Mucosa of rectum (tissue), 2 donors: ENCODE results near the gene SPATA13.
A peak's percentile ranks its signal among the peaks of the same experiment; 100 is the strongest.

ENCODE experiments used
- H3K27ac ChIP-seq, 2 donors: one replicate each; pipeline ENCODE4 v1.7.0; 2013; ENCODE audit warnings: inconsistent platforms in 2 of 2, low read depth in 2 of 2, low read length in 2 of 2
- H3K27me3 ChIP-seq, 2 donors: one replicate each; pipeline ENCODE4 v1.7.0; 2013; ENCODE audit warnings: low read length in 2 of 2; ENCODE audit not compliant: control insufficient read depth in 2 of 2, insufficient read depth in 2 of 2
- H3K36me3 ChIP-seq, 2 donors: one replicate each; pipeline ENCODE4 v1.7.0; 2013; ENCODE audit warnings: low read length in 2 of 2; ENCODE audit not compliant: control insufficient read depth in 2 of 2, insufficient read depth in 2 of 2
- H3K4me1 ChIP-seq, 2 donors: one replicate each; pipeline ENCODE4 v1.7.0; 2013; ENCODE audit warnings: low read length in 2 of 2, mild to moderate bottlenecking in 1 of 2; ENCODE audit not compliant: control insufficient read depth in 2 of 2, insufficient read depth in 2 of 2
- H3K4me3 ChIP-seq, 2 donors: one replicate each; pipeline ENCODE4 v1.7.0; 2013; ENCODE audit warnings: low read length in 2 of 2
- H3K9ac ChIP-seq, 2 donors: one replicate each; pipeline ENCODE4 v1.7.0; 2013; ENCODE audit warnings: low read length in 2 of 2, low read depth in 1 of 2, mild to moderate bottlenecking in 1 of 2
- H3K9me3 ChIP-seq, 2 donors: one replicate each; pipeline ENCODE4 v1.7.0; 2013; ENCODE audit warnings: low read length in 2 of 2; ENCODE audit not compliant: control insufficient read depth in 2 of 2
- donor health status: healthy.
- donor health status: Normal muscosa, but diverticular disease.

The SPATA13 gene

DNA sequence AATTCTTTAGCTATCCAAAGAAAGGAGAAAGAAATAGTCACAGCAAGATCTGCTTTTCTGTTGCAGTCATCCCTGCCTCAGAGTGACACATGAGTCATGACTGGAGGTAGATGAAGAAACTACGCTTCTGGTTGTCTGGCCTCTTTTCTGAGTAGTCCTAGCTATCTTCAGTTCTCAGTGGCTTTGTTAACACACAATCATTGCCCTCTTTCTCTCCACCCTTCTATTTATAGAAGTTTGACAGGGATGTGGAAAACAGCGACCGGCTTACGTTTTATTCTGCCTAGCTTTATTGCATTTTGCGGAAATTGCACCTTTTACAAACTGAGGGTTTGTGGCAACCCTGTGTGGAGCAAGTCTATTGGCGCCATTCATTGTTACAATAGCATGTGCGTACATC lies 26.7 kb downstream of the SPATA13 start:
- peaks cover 32 to 36% of the 10 kb centered on the region in 2 donors for H3K4me1 ChIP-seq
- H3K4me3 ChIP-seq, result no peak overlapping the region
- peak overlapping the region; percentile 39 to 56 for H3K27ac ChIP-seq
- no peak overlapping the region for H3K9ac ChIP-seq
- H3K36me3 ChIP-seq, result no peaks in the 10 kb centered on the region
- H3K27me3 ChIP-seq, result no peaks in the 10 kb centered on the region
- H3K9me3 ChIP-seq, result no peaks in the 10 kb centered on the region

DNA sequence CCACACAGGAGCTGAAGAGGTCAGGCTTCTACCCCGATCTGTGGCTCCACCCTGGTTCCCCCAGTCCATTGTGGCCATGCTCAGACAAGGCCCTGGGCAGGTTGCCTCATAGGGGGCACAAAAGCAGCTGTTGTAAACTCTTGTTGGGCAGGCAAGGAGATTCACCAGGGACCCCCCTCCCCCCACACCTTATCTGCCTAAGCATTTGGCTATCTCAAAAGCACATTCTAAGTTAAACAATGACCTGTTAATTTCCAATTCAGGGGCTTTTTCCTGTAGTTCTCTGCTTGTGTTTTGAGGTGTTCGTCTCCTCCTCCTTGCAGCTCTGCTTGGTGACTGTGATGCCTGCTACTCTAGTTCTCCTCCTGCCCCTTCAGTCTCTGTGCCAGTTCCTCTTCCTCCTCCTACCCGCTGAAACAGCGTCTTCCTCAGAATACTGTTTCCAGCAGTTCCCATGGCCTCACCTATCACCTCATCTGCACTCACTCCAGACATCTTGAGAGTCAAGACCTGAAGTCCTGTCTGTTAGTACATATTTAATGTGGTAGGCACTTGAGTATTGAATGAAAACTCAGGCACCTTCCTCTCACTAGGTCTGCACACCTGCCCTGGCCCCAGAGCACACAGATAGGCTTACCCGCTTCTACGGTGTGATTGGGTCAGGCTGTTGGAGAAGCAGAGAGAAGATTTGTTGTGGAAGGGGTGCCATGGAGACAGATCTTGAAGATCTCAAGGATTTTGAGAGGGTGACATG lies 31.7 kb downstream of the SPATA13 start:
- no peak overlapping the region for H3K27ac ChIP-seq

DNA sequence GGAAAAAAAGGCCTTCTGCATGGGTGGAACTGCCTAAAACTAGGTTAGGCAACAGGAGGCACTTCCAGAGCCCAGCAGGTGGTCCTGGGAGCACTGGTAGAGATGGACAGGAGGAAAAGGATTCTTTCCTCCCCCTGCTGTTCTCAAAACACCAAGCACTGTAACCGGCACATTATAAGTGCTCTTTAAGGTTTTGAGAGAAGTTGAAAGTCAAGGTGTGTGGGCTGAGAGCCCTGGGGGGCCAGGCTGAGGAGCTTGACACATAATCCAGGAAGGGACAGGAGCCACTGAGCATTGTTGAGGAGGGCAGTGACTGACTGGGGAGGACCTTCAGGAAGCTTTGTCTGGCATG lies 32.3 kb downstream of the SPATA13 start:
- H3K27me3 ChIP-seq, result no peaks in the 10 kb centered on the region
- no peaks in the 10 kb centered on the region for H3K36me3 ChIP-seq
- H3K4me3 ChIP-seq, result no peak overlapping the region
- no peaks in the 10 kb centered on the region for H3K9me3 ChIP-seq
- H3K27ac ChIP-seq, result no peak overlapping the region
- peaks cover 0 to 3% of the 10 kb centered on the region in 2 donors for H3K4me1 ChIP-seq
- no peak overlapping the region for H3K9ac ChIP-seq

More for the DNA sequence above, 31.7 kb downstream of the SPATA13 start:
- Histone ChIP-seq H3K4me3 (no peak overlapping the region), H3K36me3 (no peaks in the 10 kb centered on the region), H3K4me1 (peaks cover 2 to 4% of the 10 kb centered on the region in 2 donors), H3K27me3 (no peaks in the 10 kb centered on the region), H3K9ac (no peak overlapping the region), H3K9me3 (no peaks in the 10 kb centered on the region)

DNA sequence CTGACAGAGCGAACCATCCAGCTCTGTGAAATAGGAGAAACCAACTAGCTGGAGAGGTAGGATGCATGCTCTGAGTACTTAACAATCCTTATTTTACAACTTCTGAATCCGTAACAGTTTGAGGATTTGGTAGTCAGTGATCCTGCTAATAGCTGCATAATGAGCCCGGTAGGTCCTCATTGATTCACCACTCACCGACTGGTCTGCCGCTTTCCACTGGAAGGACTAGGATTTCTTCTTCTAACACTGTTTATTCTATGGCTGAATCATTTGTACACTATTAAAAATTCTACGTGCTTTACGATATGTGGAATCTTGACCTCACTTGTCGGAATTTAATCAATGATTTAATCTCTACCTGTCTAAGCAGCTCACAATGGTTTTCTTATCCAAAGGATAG lies 33.9 kb downstream of the SPATA13 start:
- no peaks in the 10 kb centered on the region for H3K9me3 ChIP-seq
- H3K9ac ChIP-seq, result no peak overlapping the region
- peaks cover 0 to 3% of the 10 kb centered on the region in 2 donors for H3K4me1 ChIP-seq
- no peaks in the 10 kb centered on the region for H3K36me3 ChIP-seq
- H3K27ac ChIP-seq, result no peak overlapping the region
- H3K4me3 ChIP-seq, result no peak overlapping the region
- no peaks in the 10 kb centered on the region for H3K27me3 ChIP-seq

DNA sequence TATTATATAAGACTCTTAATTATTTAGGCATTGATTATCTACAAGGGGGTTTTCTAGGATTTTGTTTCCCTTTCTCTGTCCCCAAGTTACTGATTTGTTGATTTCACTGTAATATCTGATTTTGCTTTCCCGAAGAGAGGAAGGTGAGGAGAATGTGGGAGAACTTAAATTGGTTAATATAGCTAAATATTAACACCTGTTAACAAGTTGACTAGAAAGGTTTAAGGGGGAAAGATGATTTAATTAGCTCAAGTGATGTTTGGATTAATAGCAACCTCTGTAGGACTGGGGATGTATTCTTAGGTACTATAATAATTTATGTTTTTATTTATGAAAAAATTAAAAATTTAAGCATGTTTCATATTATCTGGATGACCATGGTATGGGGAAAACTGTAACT lies 35.1 kb downstream of the SPATA13 start:
- H3K27ac ChIP-seq, result no peak overlapping the region
- H3K4me1 ChIP-seq, result peaks cover 0 to 3% of the 10 kb centered on the region in 2 donors
- no peaks in the 10 kb centered on the region for H3K36me3 ChIP-seq
- no peaks in the 10 kb centered on the region for H3K27me3 ChIP-seq
- no peak overlapping the region for H3K9ac ChIP-seq
- H3K4me3 ChIP-seq, result no peak overlapping the region
- no peaks in the 10 kb centered on the region for H3K9me3 ChIP-seq

DNA sequence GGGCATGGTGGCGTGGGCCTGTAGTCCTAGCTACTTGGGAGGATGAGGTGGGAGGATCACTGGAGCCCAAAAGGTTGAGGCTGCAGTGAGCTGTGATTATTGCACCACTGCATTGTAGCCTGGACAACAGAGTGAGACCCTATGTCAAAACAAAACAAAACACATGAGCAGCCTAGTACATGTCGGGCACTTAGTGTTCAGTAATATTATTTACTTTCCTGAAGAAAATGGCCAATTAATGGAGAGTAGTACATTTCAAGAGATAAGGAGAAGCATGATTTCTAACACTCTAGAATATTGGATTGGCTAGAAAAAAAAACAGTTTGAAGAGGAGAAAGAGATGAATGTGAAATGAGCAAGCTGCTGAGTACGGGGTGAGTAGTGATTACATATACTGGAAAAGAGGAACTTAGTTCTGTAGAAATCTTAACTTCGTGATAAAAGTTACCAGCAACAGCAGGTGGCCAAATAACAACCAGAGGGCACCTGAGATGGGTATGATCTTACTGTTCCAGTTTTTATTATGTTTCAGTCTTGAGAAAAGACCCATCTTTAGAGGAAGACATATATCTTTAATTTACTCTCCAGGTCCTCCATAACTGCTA lies 36.2 kb downstream of the SPATA13 start:
- Histone ChIP-seq H3K9ac (no peak overlapping the region), H3K4me3 (no peak overlapping the region), H3K36me3 (no peaks in the 10 kb centered on the region), H3K27me3 (no peaks in the 10 kb centered on the region), H3K9me3 (no peaks in the 10 kb centered on the region), H3K27ac (no peak overlapping the region), H3K4me1 (peaks cover 0 to 3% of the 10 kb centered on the region in 2 donors)

DNA sequence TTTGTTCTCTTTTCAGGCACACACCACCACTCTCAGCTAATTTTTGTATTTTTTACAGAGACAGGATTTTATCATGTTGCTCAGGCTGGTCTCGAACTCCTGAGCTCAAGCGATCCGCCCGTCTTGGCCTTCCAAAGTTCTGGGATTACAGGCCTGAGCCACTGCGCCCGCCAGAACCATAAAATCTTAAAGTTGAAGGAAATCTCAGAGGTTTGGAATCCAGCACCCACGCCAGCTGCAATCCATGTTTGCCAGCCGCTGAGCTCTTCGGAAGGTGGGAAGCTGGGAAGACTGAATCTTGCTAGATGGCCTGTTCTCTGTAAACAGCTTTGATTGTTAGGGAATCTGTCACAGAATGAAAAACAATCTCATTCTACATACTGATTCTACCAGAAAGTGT lies 38.5 kb downstream of the SPATA13 start:
- peak overlapping the region in 1 of 2 donors; percentile 18 for H3K27ac ChIP-seq

DNA sequence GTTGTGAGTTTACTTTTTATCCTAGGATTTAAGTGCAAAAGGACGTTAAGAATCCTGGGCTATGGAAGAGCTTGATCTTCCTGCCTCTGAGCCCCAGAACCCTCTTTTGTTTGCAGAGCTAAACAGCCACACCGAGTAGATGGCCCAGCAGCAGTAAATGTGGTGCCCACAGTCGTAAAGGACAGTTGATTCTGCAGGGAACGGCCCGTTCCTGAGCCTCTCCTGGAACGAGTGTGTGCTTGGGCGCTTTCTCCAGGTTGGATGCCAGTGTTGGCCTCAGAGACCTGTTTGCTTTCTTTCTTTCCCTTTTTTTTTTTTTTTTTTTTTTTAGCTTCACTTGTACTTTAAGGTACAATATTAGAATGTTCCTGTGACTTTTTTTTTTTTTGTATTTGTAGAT lies 41.7 kb downstream of the SPATA13 start:
- Histone ChIP-seq H3K9me3 (no peaks in the 10 kb centered on the region), H3K27me3 (no peaks in the 10 kb centered on the region), H3K4me3 (no peak overlapping the region), H3K9ac (no peak overlapping the region), H3K4me1 (no peaks in the 10 kb centered on the region), H3K36me3 (no peaks in the 10 kb centered on the region), H3K27ac (no peak overlapping the region)

More for the DNA sequence above, 38.5 kb downstream of the SPATA13 start:
- no peaks in the 10 kb centered on the region for H3K27me3 ChIP-seq
- no peaks in the 10 kb centered on the region for H3K9me3 ChIP-seq
- peaks cover 0 to 3% of the 10 kb centered on the region in 2 donors for H3K4me1 ChIP-seq
- H3K4me3 ChIP-seq, result no peak overlapping the region
- no peak overlapping the region for H3K9ac ChIP-seq
- H3K36me3 ChIP-seq, result no peaks in the 10 kb centered on the region

DNA sequence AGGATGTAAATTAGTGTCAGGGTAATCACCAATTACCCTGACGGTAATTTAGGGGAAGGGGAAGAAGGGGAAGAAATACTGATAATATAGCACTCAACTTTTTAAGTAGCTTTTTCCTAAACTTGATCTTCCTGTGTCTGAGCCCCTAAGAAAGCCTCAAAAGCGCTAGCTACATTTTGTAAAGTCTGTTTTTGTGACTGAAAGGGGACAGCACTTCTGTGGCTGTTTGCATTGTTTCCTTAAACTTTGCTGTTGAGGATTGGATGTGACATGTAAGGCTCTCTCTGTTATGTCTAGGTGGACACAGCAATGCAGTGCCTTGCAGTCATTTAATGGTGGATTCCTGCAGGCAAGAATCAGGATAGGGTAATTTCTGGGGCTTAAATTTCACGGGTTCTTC lies 42.8 kb downstream of the SPATA13 start:
- no peaks in the 10 kb centered on the region for H3K36me3 ChIP-seq

DNA sequence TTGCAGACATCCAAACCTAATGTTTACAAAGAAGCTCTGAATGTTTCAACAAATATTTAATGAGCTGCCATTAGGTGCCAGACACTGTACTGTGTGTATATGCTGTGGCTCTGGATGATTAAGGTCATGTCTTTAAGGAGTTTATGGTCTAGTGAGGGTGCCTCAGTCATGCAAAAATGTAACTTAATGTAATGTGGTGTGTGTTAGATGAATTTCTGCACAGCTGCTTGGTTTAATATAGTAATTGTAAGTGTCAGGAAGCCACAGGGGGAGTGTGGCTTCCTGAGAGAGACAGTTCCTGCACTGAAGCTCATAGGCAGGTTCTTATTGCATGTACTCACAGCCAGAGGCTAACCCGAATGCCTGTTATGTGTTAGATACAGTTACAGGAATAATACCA lies 43.3 kb downstream of the SPATA13 start:
- Histone ChIP-seq H3K27me3 (no peaks in the 10 kb centered on the region), H3K4me3 (no peak overlapping the region), H3K9ac (no peak overlapping the region), H3K36me3 (no peaks in the 10 kb centered on the region), H3K27ac (no peak overlapping the region), H3K4me1 (peaks cover 0 to 2% of the 10 kb centered on the region in 2 donors), H3K9me3 (no peaks in the 10 kb centered on the region)

More for the DNA sequence above, 42.8 kb downstream of the SPATA13 start:
- no peak overlapping the region for H3K4me3 ChIP-seq
- no peaks in the 10 kb centered on the region for H3K27me3 ChIP-seq
- no peaks in the 10 kb centered on the region for H3K9me3 ChIP-seq
- H3K4me1 ChIP-seq, result peaks cover 0 to 2% of the 10 kb centered on the region in 2 donors
- H3K27ac ChIP-seq, result peak overlapping the region in 1 of 2 donors; percentile 24
- H3K9ac ChIP-seq, result no peak overlapping the region
